OCI-LY7 (cell line): Measurements from ENCODE around the gene CRP.

Experiments
- CTCF ChIP-seq: fragments of 200-600 bp; sonication (generic); conservative IDR thresholded peaks from 2 replicates; pipeline ENCODE4 v1.5.1; 2014; ENCODE audit warnings: mild to moderate bottlenecking, antibody characterized with exemption, low read length, moderate library complexity, mixed read lengths
- EZH2phosphoT487 ChIP-seq: fragments of 200-600 bp; sonication (generic); IDR thresholded peaks from 2 replicates; pipeline ENCODE4 v1.6.1; 2018; ENCODE audit warnings: low read depth, borderline replicate concordance, mild to moderate bottlenecking, mixed run types, antibody characterized with exemption, low read length, moderate library complexity, mixed read lengths

- TF ChIP-seq CTCF (no peak), EZH2phosphoT487 (no peak)
Observed at GRCh38 chr1:159699246-159699645, 15.1 kb downstream of the CRP start.
